PC-9 (cell line): ENCODE measurements around the gene PROSER2. TPM values are rescaled to one million over a fixed set of nuclear protein-coding genes. Genes with fewer than 3 reads are reported as not detected.

Experiments
- BruUV-seq: library from RNA; stranded (reverse); fragments of 400-500 nt; replicated peaks from 2 replicates; lab custom pipeline; 2021; lab: Mats Ljungman, UMichigan
- CTCF ChIA-PET: fragments of 300-600 bp; sonication (Branson Sonifier 250); formaldehyde crosslinking; loops from one replicate; lab custom pipeline; 2022; ENCODE audit warnings: antibody characterized with exemption; lab: Charles Lee
- POLR2A ChIA-PET: fragments of 300-600 bp; sonication (Branson Sonifier 250); formaldehyde crosslinking; loops from one replicate; lab custom pipeline; 2022; ENCODE audit warnings: antibody characterized with exemption; ENCODE audit not compliant: unreplicated experiment; lab: Charles Lee
- DNase-seq, 2 experiments: peaks; one replicate each; pipeline versions ENCODE4 v3.0.0 to v3.0.0-alpha.2; 2015 to 2022; ENCODE audit warnings: mixed read lengths in 1 of 2
- H2AFZ ChIP-seq: fragments of 200-600 bp; sonication (generic); 2 replicates; pipeline ENCODE4 v1.8.1; 2017; ENCODE audit warnings: antibody characterized with exemption
- H3F3A ChIP-seq: fragments of 200-600 bp; sonication (generic); 2 replicates; pipeline ENCODE4 v1.8.1; 2017; ENCODE audit warnings: antibody characterized with exemption, mild to moderate bottlenecking, low read depth; ENCODE audit not compliant: insufficient read depth
- H3K27ac ChIP-seq: fragments of 200-600 bp; sonication (generic); 2 replicates; pipeline ENCODE4 v1.6.1; 2016; ENCODE audit warnings: mixed run types
- H3K27me3 ChIP-seq: fragments of 200-600 bp; sonication (generic); 2 replicates; pipeline ENCODE4 v1.6.1; 2016; ENCODE audit warnings: low read depth, mixed run types; ENCODE audit not compliant: insufficient read depth
- H3K36me3 ChIP-seq: fragments of 200-600 bp; sonication (generic); 2 replicates; pipeline ENCODE4 v1.6.1; 2016; ENCODE audit warnings: low read depth, mixed run types
- H3K4me1 ChIP-seq: fragments of 200-600 bp; sonication (generic); replicated peaks from 2 replicates; pipeline ENCODE4 v1.6.1; 2016; ENCODE audit warnings: mixed run types; ENCODE audit not compliant: insufficient read depth
- H3K4me2 ChIP-seq: fragments of 200-600 bp; sonication (generic); 2 replicates; pipeline ENCODE4 v1.6.1; 2017; ENCODE audit warnings: mixed run types
- H3K4me3 ChIP-seq: fragments of 200-600 bp; sonication (generic); 2 replicates; pipeline ENCODE4 v1.6.1; 2016; ENCODE audit warnings: mixed run types
- H3K79me2 ChIP-seq: fragments of 200-600 bp; sonication (generic); 2 replicates; pipeline ENCODE4 v1.6.1; 2017; ENCODE audit warnings: low read depth, mixed run types
- H3K9me2 ChIP-seq: fragments of 200-600 bp; sonication (generic); 2 replicates; pipeline ENCODE4 v1.8.1; 2017; ENCODE audit warnings: mild to moderate bottlenecking; ENCODE audit not compliant: insufficient read depth
- H3K9me3 ChIP-seq: fragments of 200-600 bp; sonication (generic); 2 replicates; pipeline ENCODE4 v1.8.1; 2016; ENCODE audit warnings: low read depth; ENCODE audit not compliant: insufficient read depth
- H4K20me1 ChIP-seq: fragments of 200-600 bp; sonication (generic); 2 replicates; pipeline ENCODE4 v1.8.1; 2017; ENCODE audit not compliant: insufficient read depth
- EZH2 ChIP-seq: fragments of 200-600 bp; sonication (generic); IDR thresholded peaks from 2 replicates; pipeline ENCODE4 v1.8.0; 2017; ENCODE audit warnings: antibody characterized with exemption, low read depth
- intact Hi-C: fragments of 100-400 bp; cut with micrococcal nuclease; formaldehyde crosslinking; loops from one replicate; pipeline ENCODE4 v1.10.0; 2022; ENCODE audit not compliant: unreplicated experiment
- total RNA-seq: library from RNA; stranded (reverse); gene quantifications from 2 replicates; pipeline ENCODE4 v1.2.3, GENCODE V29; 2021
- TF ChIP-seq, protein P1 (sequence below): fragments of 200-600 bp; sonication (generic); conservative IDR thresholded peaks from 2 replicates; pipeline ENCODE4 v1.6.1; 2017; ENCODE audit warnings: mixed run types, antibody characterized with exemption, mild to moderate bottlenecking, moderate library complexity

PROSER2 gene
- total RNA-seq, 1 experiment from 2014 or later: 66.6 TPM

DNA sequence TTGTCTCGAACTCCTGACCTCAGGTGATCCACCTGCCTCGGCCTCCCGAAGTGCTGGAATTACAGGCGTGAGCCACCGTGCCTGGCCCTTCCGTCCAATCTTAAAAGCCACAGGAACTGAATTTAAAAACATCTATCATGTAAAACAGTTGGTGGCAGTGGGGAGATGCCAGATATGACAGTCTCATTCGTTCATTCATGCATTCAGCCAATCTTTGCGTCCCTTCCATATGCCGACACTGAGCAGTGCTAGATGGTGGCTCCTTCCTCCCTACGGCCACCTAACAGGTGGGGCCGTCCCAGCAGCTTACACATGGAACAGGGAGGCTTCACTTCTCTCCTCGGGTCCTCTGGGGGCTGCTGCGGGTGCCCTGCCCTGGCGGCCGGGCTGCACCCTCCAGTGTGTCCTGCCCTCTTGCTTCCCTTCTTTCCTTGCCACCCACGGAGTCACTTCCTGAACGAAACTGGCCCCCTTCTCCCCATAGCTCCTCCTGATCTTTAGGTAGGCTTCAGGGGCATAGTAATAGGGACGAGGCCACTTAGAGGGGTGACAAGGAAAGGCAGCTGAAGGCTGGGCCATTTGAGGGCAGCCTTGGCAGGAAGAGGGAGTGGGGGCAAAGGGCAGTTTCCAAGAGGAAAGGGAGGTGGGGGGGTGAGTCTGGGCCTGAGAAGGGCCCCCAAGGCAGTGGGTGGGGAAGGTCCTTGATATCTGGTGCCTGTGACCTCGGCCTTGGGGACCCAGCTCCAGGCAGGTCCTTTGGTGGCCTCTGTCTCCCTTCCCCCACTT, 53.8 kb downstream of the PROSER2 start:
- Histone ChIP-seq H2AFZ (no peak overlapping the region), H3K9me3 (no peaks in the 10 kb centered on the region), H3K4me2 (peak overlapping the region; percentile 46), H3K4me1 (peaks cover 85% of the 10 kb centered on the region), H3F3A (peaks cover 69% of the 10 kb centered on the region), H3K9me2 (no peaks in the 10 kb centered on the region), H3K4me3 (no peak overlapping the region), H4K20me1 (no peaks in the 10 kb centered on the region), H3K79me2 (0 out of 2 replicates have a peak, but pooled peaks cover 3% of the 10 kb centered on the region), H3K27me3 (no peaks in the 10 kb centered on the region), H3K27ac (peak overlapping the region; percentile 100), H3K36me3 (no peaks in the 10 kb centered on the region)
- no TSS peak for BruUV-seq
- ChIA-PET POLR2A (interaction anchor here (0.6 kb wide), 1 partner anchor 59 kb away, joined by 4 read pairs; no protein-coding TSS in a partner anchor), CTCF (no interaction called here)
- DNase-seq: no peak
- no peak for TF ChIP-seq EZH2
- intact Hi-C loops: loop anchor here (1.0 kb wide), 2 partner anchors 39 to 83 kb away; no protein-coding TSS in a partner anchor

DNA sequence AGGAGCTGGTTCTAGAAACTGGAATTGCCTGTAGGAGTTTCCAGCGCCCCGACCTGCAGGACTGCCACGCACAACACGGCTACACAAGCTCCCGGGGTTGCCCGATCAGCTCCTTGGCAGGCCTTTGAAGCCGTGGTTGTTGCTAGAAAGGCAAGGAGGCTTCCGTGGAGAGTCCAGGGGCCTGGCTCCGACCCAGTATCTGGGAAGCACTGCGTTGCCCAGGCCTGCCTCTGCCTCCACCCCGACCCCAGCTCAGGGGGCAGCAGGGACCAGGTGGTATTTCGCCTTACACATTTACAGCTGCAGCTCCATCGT, 54.4 kb downstream of the PROSER2 start:
- H3K9me3 ChIP-seq: no peaks in the 10 kb centered on the region
- ChIA-PET CTCF (no interaction called here), POLR2A (no interaction called here)
- H4K20me1 ChIP-seq: no peaks in the 10 kb centered on the region
- no TSS peak for BruUV-seq
- peaks cover 70% of the 10 kb centered on the region for H3F3A ChIP-seq
- TF ChIP-seq EZH2: no peak
- TF ChIP-seq, protein P1, sequence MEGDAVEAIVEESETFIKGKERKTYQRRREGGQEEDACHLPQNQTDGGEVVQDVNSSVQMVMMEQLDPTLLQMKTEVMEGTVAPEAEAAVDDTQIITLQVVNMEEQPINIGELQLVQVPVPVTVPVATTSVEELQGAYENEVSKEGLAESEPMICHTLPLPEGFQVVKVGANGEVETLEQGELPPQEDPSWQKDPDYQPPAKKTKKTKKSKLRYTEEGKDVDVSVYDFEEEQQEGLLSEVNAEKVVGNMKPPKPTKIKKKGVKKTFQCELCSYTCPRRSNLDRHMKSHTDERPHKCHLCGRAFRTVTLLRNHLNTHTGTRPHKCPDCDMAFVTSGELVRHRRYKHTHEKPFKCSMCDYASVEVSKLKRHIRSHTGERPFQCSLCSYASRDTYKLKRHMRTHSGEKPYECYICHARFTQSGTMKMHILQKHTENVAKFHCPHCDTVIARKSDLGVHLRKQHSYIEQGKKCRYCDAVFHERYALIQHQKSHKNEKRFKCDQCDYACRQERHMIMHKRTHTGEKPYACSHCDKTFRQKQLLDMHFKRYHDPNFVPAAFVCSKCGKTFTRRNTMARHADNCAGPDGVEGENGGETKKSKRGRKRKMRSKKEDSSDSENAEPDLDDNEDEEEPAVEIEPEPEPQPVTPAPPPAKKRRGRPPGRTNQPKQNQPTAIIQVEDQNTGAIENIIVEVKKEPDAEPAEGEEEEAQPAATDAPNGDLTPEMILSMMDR: no peak
- no peak for DNase-seq
- peaks cover 85% of the 10 kb centered on the region for H3K4me1 ChIP-seq
- no peak overlapping the region for H2AFZ ChIP-seq
- no peaks in the 10 kb centered on the region for H3K36me3 ChIP-seq
- intact Hi-C loops: no loop called here
- peak overlapping the region; percentile 100 for H3K27ac ChIP-seq
- H3K9me2 ChIP-seq: no peaks in the 10 kb centered on the region
- H3K79me2 ChIP-seq: 0 out of 2 replicates have a peak, but pooled peaks cover 3% of the 10 kb centered on the region
- no peak overlapping the region for H3K4me2 ChIP-seq
- H3K4me3 ChIP-seq: no peak overlapping the region
- no peaks in the 10 kb centered on the region for H3K27me3 ChIP-seq

DNA sequence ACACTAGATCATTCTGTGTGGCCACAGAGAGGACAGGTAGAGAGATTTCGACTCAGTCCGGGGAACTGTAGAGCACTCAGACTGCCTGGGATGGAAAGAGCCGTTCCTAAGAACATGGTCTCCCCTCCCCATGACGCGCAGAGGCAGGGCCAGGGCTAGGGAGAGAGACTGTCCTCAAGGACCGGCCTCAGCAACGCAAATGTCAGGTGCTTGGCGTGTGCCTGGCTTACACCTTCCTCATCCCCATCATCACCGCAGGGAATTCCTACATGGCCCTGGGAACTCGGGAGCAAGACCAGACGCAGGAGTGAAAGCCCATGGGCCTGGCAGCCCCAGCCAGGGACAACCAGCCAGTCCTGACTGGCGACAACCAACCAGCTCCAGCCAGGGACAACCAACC, 55.6 kb downstream of the PROSER2 start:
- H3K9me2 ChIP-seq: no peaks in the 10 kb centered on the region
- no peaks in the 10 kb centered on the region for H3K9me3 ChIP-seq
- no peak for TF ChIP-seq EZH2
- TF ChIP-seq, protein P1: no peak
- no peaks in the 10 kb centered on the region for H4K20me1 ChIP-seq
- POLR2A ChIA-PET: no interaction called here
- H3K4me3 ChIP-seq: no peak overlapping the region
- H3K4me2 ChIP-seq: no peak overlapping the region
- intact Hi-C loops: no loop called here
- H3K79me2 ChIP-seq: 0 out of 2 replicates have a peak, but pooled peaks cover 3% of the 10 kb centered on the region
- peaks cover 70% of the 10 kb centered on the region for H3F3A ChIP-seq
- H3K27me3 ChIP-seq: no peaks in the 10 kb centered on the region
- H3K27ac ChIP-seq: peak overlapping the region; percentile 46; the same call in 1 of the 2 replicates
- no TSS peak for BruUV-seq
- CTCF ChIA-PET: no interaction called here
- DNase-seq: no peak
- H3K36me3 ChIP-seq: no peaks in the 10 kb centered on the region
- H2AFZ ChIP-seq: no peak overlapping the region
- H3K4me1 ChIP-seq: peaks cover 88% of the 10 kb centered on the region
